LNCAP (cell line): Measurements from ENCODE around the gene ZNF384.

Source experiments
- CTCF ChIP-seq: fragments of 450-650 bp; IDR thresholded peaks from 2 replicates; pipeline ENCODE4 v1.5.1; 2017; ENCODE audit warnings: mild to moderate bottlenecking

The ZNF384 gene

GRCh38 chr12:6662602-6662905 is 26.6 kb downstream of the ZNF384 start:
- TF ChIP-seq CTCF = no peak

- no peak for TF ChIP-seq CTCF
Measured at GRCh38 chr12:6653987-6654386, 35.2 kb downstream of the ZNF384 start.

- TF ChIP-seq CTCF = no peak
Measured at GRCh38 chr12:6653342-6653741, 35.8 kb downstream of the ZNF384 start.

- no peak for TF ChIP-seq CTCF
Measured at GRCh38 chr12:6652391-6652790, 36.8 kb downstream of the ZNF384 start.

- no peak for TF ChIP-seq CTCF
Measured at GRCh38 chr12:6650832-6651231, 38.3 kb downstream of the ZNF384 start.

- no peak for TF ChIP-seq CTCF
Measured at GRCh38 chr12:6647083-6647604, 42.0 kb downstream of the ZNF384 start, which contains the start of gene ACRBP. Gene ACRBP, minus strand, starts transcription at chr12:6647432. Its CDS starts 66 bp downstream, at chr12:6647366.

GRCh38 chr12:6646276-6647082 is 42.7 kb downstream of the ZNF384 start:
- TF ChIP-seq CTCF = no peak
